Stomach (tissue), 9 donors: ENCODE results near the gene TMCC2. TPM values are rescaled to one million over a fixed set of nuclear protein-coding genes. Genes with fewer than 3 reads are reported as not detected.

Experiments
- DNase-seq, 2 donors: peaks; one replicate each; pipeline versions ENCODE4 v3.0.0 to v3.0.0-alpha.2; 2013 to 2019
- H3K27ac ChIP-seq, 5 donors: fragments of 200-600 bp in 4 of 5; sonication (generic) in 4 of 5; one replicate each; pipeline ENCODE4 v1.5.1; 2013 to 2019; ENCODE audit warnings: mild to moderate bottlenecking in 1 of 5, moderate library complexity in 1 of 5
- H3K27me3 ChIP-seq, 3 donors: fragments of 200-600 bp; sonication (generic); one replicate each; pipeline ENCODE4 v1.5.1; 2017 to 2019; ENCODE audit warnings: mixed run types in 1 of 3
- H3K36me3 ChIP-seq, 4 donors: fragments of 200-600 bp; sonication (generic); 1 replicate in 3 of 4; 2 replicates in 1 of 4; pipeline ENCODE4 v1.5.1; 2016 to 2019
- H3K4me1 ChIP-seq, 4 donors: fragments of 200-600 bp; sonication (generic); one replicate each; pipeline ENCODE4 v1.5.1; 2016 to 2019
- H3K4me3 ChIP-seq, 4 donors: fragments of 200-600 bp; sonication (generic) in 3 of 4; one replicate each; pipeline ENCODE4 v1.5.1; 2016 to 2019; ENCODE audit warnings: mild to moderate bottlenecking in 1 of 4
- H3K9me3 ChIP-seq, 4 donors: fragments of 200-600 bp; sonication (generic); one replicate each; pipeline ENCODE4 v1.5.1; 2016 to 2019
- EP300 ChIP-seq: sonication (generic); formaldehyde crosslinking; IDR thresholded peaks from one replicate; pipeline ENCODE4 v1.6.1; 2017; ENCODE audit warnings: antibody characterized with exemption
- POLR2A ChIP-seq, 4 donors: fragments of 450-650 bp; IDR thresholded peaks; one replicate each; pipeline ENCODE4 v1.6.1; 2016; ENCODE audit warnings: antibody characterized with exemption in 4 of 4, control low read depth in 2 of 4, mild to moderate bottlenecking in 1 of 4, moderate library complexity in 1 of 4
- POLR2AphosphoS5 ChIP-seq, 3 donors: sonication (generic); formaldehyde crosslinking; IDR thresholded peaks; one replicate each; pipeline ENCODE4 v1.6.1; 2016; ENCODE audit warnings: antibody characterized with exemption in 3 of 3
- WGBS, 5 donors: extraction: QIAGEN DNeasy Blood & Tissue Kit in 3 of 5; methylation state at CpG; one replicate each; pipeline versions ENCODE4 v1.1.5 to v1.1.7; 2013 to 2018; 5-methylcytosine and 5-hydroxymethylcytosine counted together
- intact Hi-C: fragments of 100-400 bp; cut with DNase I; formaldehyde crosslinking; loops from one replicate; pipeline ENCODE4 v1.15.1; 2023; ENCODE audit warnings: low total_unique reads
- polyA plus RNA-seq, 3 donors: library from polyadenylated mRNA; stranded (reverse); fragments of 200-250 nt; gene quantifications; one replicate each; pipeline ENCODE4 v1.2.3, GENCODE V29; 2013
- total RNA-seq, 5 donors: library from RNA; depleted of rRNA; stranded (reverse); fragments of >200 nt; gene quantifications; one replicate each; pipeline versions ENCODE4 v1.1.0 to v1.2.3, GENCODE V29; 2014 to 2016
- TF ChIP-seq, protein P1 (sequence below), 7 experiments: fragments of 450-650 bp in 4 of 7; fragments of 200-600 bp in 3 of 7; sonication (generic) in 3 of 7; IDR thresholded peaks; one replicate each; pipeline ENCODE4 v1.5.1; 2016 to 2019; ENCODE audit warnings: antibody characterized with exemption in 7 of 7, control low read depth in 2 of 7, mild to moderate bottlenecking in 1 of 7
- donor health status: healthy with polysubstance abuse.
- donor health status: Bipolar disorder and iron deficiency.
- donor health status: healthy.

TMCC2 gene
- total and polyA plus RNA-seq, 8 donors, result 0.45 to 3.1 (median 1.5) TPM; not detected in 2

DNA sequence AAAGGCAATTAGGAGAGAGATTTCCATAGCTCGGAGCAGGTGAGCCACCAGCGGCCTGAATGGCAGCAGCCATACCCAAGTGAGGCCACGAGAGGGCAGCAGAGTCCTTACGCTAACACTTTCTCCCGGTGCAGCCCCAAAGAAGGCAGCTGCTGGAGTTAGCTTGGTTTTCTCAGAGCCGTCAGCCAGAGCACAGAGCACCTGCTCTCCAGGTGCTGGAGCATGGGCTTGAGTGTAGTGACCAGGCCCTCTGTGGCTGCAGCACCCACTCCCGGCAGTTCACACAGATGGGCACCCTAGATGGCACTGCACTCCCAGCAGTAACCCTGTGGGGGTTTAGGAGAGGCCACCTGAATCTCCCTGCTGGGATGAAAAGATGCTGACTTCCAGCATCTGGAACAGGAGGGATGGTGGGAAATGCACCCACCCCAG is 45.8 kb downstream of the TMCC2 start:
- no peak overlapping the region for H3K4me3 ChIP-seq
- 4 to 7% (median 5%) methylated on average over 2 to 7 of the region's 7 CpGs for WGBS, 5 donors
- DNase-seq, result peak; percentile 94
- no peak overlapping the region for H3K27ac ChIP-seq
- peaks cover 12 to 49% (median 35%) of the 10 kb centered on the region in 4 donors for H3K4me1 ChIP-seq
- intact Hi-C loops, result no loop called here
- H3K27me3 ChIP-seq, result no peaks in the 10 kb centered on the region
- H3K9me3 ChIP-seq, result no peaks in the 10 kb centered on the region
- peaks cover 0 to 26% (median 11%) of the 10 kb centered on the region in 4 donors for H3K36me3 ChIP-seq
- TF ChIP-seq POLR2AphosphoS5 (IDR thresholded peaks at IDR 0.05) (peak in 1 of 3 donors; percentile 72), POLR2A (IDR thresholded peaks at IDR 0.05) (no peak), EP300 (no peak)
- TF ChIP-seq, protein P1, sequence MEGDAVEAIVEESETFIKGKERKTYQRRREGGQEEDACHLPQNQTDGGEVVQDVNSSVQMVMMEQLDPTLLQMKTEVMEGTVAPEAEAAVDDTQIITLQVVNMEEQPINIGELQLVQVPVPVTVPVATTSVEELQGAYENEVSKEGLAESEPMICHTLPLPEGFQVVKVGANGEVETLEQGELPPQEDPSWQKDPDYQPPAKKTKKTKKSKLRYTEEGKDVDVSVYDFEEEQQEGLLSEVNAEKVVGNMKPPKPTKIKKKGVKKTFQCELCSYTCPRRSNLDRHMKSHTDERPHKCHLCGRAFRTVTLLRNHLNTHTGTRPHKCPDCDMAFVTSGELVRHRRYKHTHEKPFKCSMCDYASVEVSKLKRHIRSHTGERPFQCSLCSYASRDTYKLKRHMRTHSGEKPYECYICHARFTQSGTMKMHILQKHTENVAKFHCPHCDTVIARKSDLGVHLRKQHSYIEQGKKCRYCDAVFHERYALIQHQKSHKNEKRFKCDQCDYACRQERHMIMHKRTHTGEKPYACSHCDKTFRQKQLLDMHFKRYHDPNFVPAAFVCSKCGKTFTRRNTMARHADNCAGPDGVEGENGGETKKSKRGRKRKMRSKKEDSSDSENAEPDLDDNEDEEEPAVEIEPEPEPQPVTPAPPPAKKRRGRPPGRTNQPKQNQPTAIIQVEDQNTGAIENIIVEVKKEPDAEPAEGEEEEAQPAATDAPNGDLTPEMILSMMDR (IDR thresholded peaks at IDR 0.05), result peak in 6 of 7 experiments; percentile 71 to 99 (median 98)

GRCh38 chr1:205274041-205274691 is 46.4 kb downstream of the TMCC2 start:
- H3K4me1 ChIP-seq, result peaks cover 12 to 49% (median 35%) of the 10 kb centered on the region in 4 donors
- intact Hi-C loops, result no loop called here
- H3K27ac ChIP-seq, result no peak overlapping the region
- H3K4me3 ChIP-seq, result no peak overlapping the region
- TF ChIP-seq POLR2AphosphoS5 (IDR thresholded peaks at IDR 0.05) (no peak), EP300 (no peak), POLR2A (IDR thresholded peaks at IDR 0.05) (no peak)
- TF ChIP-seq, protein P1 (IDR thresholded peaks at IDR 0.05), result no peak
- H3K9me3 ChIP-seq, result no peaks in the 10 kb centered on the region
- H3K27me3 ChIP-seq, result no peaks in the 10 kb centered on the region
- H3K36me3 ChIP-seq, result peaks cover 0 to 23% (median 9%) of the 10 kb centered on the region in 4 donors
- no peak for DNase-seq
- 68 to 81% (median 73%) methylated on average over 5 to 8 of the region's 8 CpGs for WGBS, 5 donors

DNA sequence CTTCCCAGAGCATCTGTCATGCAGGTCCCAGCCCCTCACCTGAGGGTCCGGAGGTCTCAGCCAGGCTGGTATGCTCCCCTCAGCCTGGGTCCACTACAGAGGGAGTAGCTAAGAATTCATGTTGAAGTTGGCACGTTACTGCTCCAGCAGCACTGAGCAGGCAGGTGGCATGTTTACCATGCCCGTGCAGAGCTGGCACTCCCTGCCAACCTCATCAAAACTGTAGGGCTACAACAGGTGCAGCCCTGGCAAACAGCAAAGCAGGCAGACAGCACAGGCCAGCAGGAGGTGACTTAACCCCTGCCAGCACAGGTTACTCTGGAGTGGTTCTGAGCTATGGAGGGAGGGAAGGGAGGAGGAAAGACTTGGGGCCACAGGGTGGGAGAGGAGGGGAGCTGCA is 47.4 kb downstream of the TMCC2 start:
- intact Hi-C loops, result no loop called here
- Histone ChIP-seq H3K9me3 (no peaks in the 10 kb centered on the region), H3K27ac (peak overlapping the region in 2 of 5 donors; percentile 31 to 50), H3K27me3 (no peaks in the 10 kb centered on the region), H3K4me1 (peaks cover 12 to 47% (median 35%) of the 10 kb centered on the region in 4 donors), H3K36me3 (peaks cover 0 to 13% (median 3%) of the 10 kb centered on the region in 4 donors), H3K4me3 (no peak overlapping the region)
- peak in 1 of 2 donors; percentile 88 for DNase-seq
- no peak for TF ChIP-seq POLR2A (IDR thresholded peaks at IDR 0.05)
- TF ChIP-seq POLR2AphosphoS5 (IDR thresholded peaks at IDR 0.05), result peak in 2 of 3 donors; percentile 27 to 56
- no peak for TF ChIP-seq EP300
- TF ChIP-seq, protein P1 (IDR thresholded peaks at IDR 0.05), result peak in 1 of 7 experiments; percentile 24
- 28 to 59% (median 49%) methylated on average over 3 of the region's 3 CpGs for WGBS, 5 donors

DNA sequence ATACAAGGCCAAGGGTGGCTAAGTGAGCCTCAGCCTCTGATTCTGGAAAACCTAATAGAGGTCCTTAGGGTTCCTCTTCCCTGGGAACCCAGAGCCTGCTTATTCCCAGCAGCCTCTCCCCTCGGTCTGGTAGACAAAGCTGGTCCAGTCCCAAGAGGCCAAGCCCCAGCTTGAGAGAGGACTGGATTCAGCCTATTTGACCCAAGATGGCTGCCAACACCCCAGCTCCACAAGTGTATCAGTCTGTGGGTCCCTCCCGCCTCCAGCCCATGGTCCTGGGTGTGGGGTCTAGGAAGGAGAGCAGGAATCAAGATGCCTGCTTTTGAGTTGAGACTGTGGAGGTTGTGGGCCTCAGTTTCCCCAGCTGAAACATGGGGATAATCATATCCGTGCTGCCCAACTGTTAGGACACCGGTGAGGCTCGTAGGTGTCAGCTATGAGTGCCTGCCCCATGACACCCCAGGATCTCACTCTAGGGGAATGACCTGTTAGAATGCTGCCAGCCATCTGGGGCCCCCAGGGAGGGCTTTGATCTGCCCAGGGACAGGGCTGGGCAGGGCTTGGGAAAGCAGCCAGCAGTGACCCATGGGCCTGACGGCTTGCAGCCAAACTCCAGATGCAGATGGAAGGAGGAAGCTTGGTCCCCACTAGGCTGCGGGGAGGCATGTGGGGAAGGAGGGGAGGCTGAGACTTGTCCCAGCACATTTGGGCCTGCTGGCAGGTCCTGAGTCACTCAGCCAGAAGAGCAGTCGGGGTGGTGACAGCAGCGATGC is 48.4 kb downstream of the TMCC2 start:
- intact Hi-C loops, result loop anchor here (2.0 kb wide), 1 partner anchor 45 kb away; the partner anchor contains the start of gene NUAK2
- TF ChIP-seq EP300 (no peak), POLR2AphosphoS5 (IDR thresholded peaks at IDR 0.05) (no peak), POLR2A (IDR thresholded peaks at IDR 0.05) (no peak)
- TF ChIP-seq, protein P1 (IDR thresholded peaks at IDR 0.05), result no peak
- peaks cover 5 to 37% (median 29%) of the 10 kb centered on the region in 4 donors for H3K4me1 ChIP-seq
- H3K27ac ChIP-seq, result no peak overlapping the region
- no peak for DNase-seq
- H3K36me3 ChIP-seq, result peaks cover 0 to 13% (median 3%) of the 10 kb centered on the region in 4 donors
- WGBS, 5 donors, result 81 to 87% (median 86%) methylated on average over 6 to 9 of the region's 9 CpGs
- H3K27me3 ChIP-seq, result no peaks in the 10 kb centered on the region
- no peaks in the 10 kb centered on the region for H3K9me3 ChIP-seq
- no peak overlapping the region for H3K4me3 ChIP-seq
